Measurements from ENCODE around the gene IFITM10. TPM values are rescaled to one million over a fixed set of nuclear protein-coding genes. Genes with fewer than 3 reads are reported as not detected.

IFITM10 gene
- total RNA-seq, 1 donor: 18.1 TPM

DNA sequence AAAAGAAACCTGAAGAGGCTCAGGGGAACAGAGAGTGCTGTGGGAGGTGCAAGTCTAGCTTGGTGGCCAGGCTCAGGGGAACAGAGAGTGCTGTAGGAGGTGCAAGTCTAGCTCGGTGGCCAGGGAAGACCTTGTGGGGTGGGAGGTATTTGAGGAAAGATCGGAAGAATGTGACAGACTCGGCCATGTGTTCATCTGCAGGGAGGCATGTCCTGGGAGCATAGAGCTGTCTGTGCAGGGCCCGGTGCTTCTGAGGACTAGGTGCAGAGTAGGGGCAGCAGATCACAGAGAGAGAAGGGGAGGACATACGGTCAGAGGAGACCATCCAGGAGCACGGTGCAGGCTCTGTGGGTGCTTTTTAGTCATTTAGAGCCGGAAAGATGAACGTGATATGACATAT lies 10.8 kb downstream of the IFITM10 start:
- Histone ChIP-seq H3K27ac (ENCODE audit: low read depth, low read length) (no peak overlapping the region), H3K9me3 (ENCODE audit: low read depth, low read length) (peaks cover 4% of the 10 kb centered on the region), H3K4me1 (ENCODE audit: insufficient read depth, low read length) (no peaks in the 10 kb centered on the region), H3K4me2 (ENCODE audit: insufficient read depth, low read length) (no peak overlapping the region), H3K79me2 (ENCODE audit: insufficient read depth, low read length) (no peaks in the 10 kb centered on the region), H3K4me3 (ENCODE audit: insufficient read depth, low read length) (no peak overlapping the region), H2AFZ (ENCODE audit: low read length) (no peak overlapping the region), H3K36me3 (ENCODE audit: insufficient read depth, low read length) (no peaks in the 10 kb centered on the region), H4K20me1 (ENCODE audit: insufficient read depth, low read length) (peaks cover 41% of the 10 kb centered on the region), H3K27me3 (ENCODE audit: insufficient read depth, low read length) (no peaks in the 10 kb centered on the region)
- TF ChIP-seq CTCF (IDR thresholded peaks at IDR 0.05; ENCODE audit: extremely low read depth, low read depth, low read length): no peak
- no peak for DNase-seq (ENCODE audit: insufficient read length, low spot score, missing footprints)

- Histone ChIP-seq H4K20me1 (ENCODE audit: insufficient read depth, low read length) (peaks cover 34% of the 10 kb centered on the region), H3K9me3 (ENCODE audit: low read depth, low read length) (peaks cover 4% of the 10 kb centered on the region), H3K4me2 (ENCODE audit: insufficient read depth, low read length) (no peak overlapping the region), H3K36me3 (ENCODE audit: insufficient read depth, low read length) (no peaks in the 10 kb centered on the region), H3K79me2 (ENCODE audit: insufficient read depth, low read length) (no peaks in the 10 kb centered on the region), H3K27ac (ENCODE audit: low read depth, low read length) (no peak overlapping the region), H3K4me3 (ENCODE audit: insufficient read depth, low read length) (no peak overlapping the region), H2AFZ (ENCODE audit: low read length) (no peak overlapping the region), H3K4me1 (ENCODE audit: insufficient read depth, low read length) (no peaks in the 10 kb centered on the region), H3K27me3 (ENCODE audit: insufficient read depth, low read length) (peaks cover 5% of the 10 kb centered on the region)
- no peak for DNase-seq (ENCODE audit: insufficient read length, low spot score, missing footprints)
- no peak for TF ChIP-seq CTCF (IDR thresholded peaks at IDR 0.05; ENCODE audit: extremely low read depth, low read depth, low read length)
Observed at GRCh38 chr11:1738380-1738779, 12.0 kb downstream of the IFITM10 start.

- no peaks in the 10 kb centered on the region for H3K4me1 ChIP-seq (ENCODE audit: insufficient read depth, low read length)
Observed at GRCh38 chr11:1737080-1737757, 13.2 kb downstream of the IFITM10 start.

More at GRCh38 chr11:1737080-1737757, 13.2 kb downstream of the IFITM10 start:
- no peak overlapping the region for H3K4me2 ChIP-seq (ENCODE audit: insufficient read depth, low read length)
- no peak overlapping the region for H2AFZ ChIP-seq (ENCODE audit: low read length)
- no peaks in the 10 kb centered on the region for H3K79me2 ChIP-seq (ENCODE audit: insufficient read depth, low read length)
- no peak overlapping the region for H3K27ac ChIP-seq (ENCODE audit: low read depth, low read length)
- H3K9me3 ChIP-seq (ENCODE audit: low read depth, low read length): peaks cover 4% of the 10 kb centered on the region
- peaks cover 15% of the 10 kb centered on the region for H3K27me3 ChIP-seq (ENCODE audit: insufficient read depth, low read length)
- H3K36me3 ChIP-seq (ENCODE audit: insufficient read depth, low read length): no peaks in the 10 kb centered on the region
- H4K20me1 ChIP-seq (ENCODE audit: insufficient read depth, low read length): peaks cover 23% of the 10 kb centered on the region
- DNase-seq (ENCODE audit: insufficient read length, low spot score, missing footprints): no peak
- no peak overlapping the region for H3K4me3 ChIP-seq (ENCODE audit: insufficient read depth, low read length)
- TF ChIP-seq CTCF (IDR thresholded peaks at IDR 0.05; ENCODE audit: extremely low read depth, low read depth, low read length): no peak
